Measurements from ENCODE around the gene ZBTB26. TPM values are rescaled to one million over a fixed set of nuclear protein-coding genes. Genes with fewer than 3 reads are reported as not detected.

Gene ZBTB26
- total RNA-seq, 1 donor from 2014 or later = 7.9 TPM

- Histone ChIP-seq H3K9me3 (no peaks in the 10 kb centered on the region), H3K36me3 (peaks cover 0 to 10% of the 10 kb centered on the region in 2 donors), H3K4me3 (peak within 1 kb of the TSS; percentile 66 to 76), H3K27ac (peak within 1 kb of the TSS; percentile 88), H3K4me1 (peaks cover 35% of the 10 kb centered on the region), H3K27me3 (no peaks in the 10 kb centered on the region)
- intact Hi-C loops (cut with DNase I) = no loop called here
- DNase-seq (ENCODE audit: extremely low spot score in 2 of 2) = peak; percentile 98 to 100
- TF ChIP-seq CTCF (IDR thresholded peaks at IDR 0.05) (peak in 2 of 3 experiments; percentile 2 to 6), POLR2AphosphoS5 (IDR thresholded peaks at IDR 0.05; ENCODE audit: insufficient read depth in 1 of 2, low read depth in 1 of 2) (peak; percentile 96 to 99), POLR2A (IDR thresholded peaks at IDR 0.05) (peak; percentile 46 to 95)
Measured at GRCh38 chr9:122904823-122905710, 26.2 kb downstream of the ZBTB26 start, which contains the start of gene RC3H2. TSS of gene RC3H2 (minus strand) at chr9:122905359. CDS start at chr9:122897509, 7,850 bp downstream.

GRCh38 chr9:122904466-122904822 lies 26.9 kb downstream of the ZBTB26 start:
- Histone ChIP-seq H3K27ac (peak overlapping the region; percentile 88), H3K36me3 (peaks cover 0 to 4% of the 10 kb centered on the region in 2 donors), H3K4me3 (peak overlapping the region; percentile 66 to 76), H3K9me3 (no peaks in the 10 kb centered on the region), H3K4me1 (peaks cover 41% of the 10 kb centered on the region), H3K27me3 (no peaks in the 10 kb centered on the region)
- TF ChIP-seq POLR2A (IDR thresholded peaks at IDR 0.05) (no peak), CTCF (IDR thresholded peaks at IDR 0.05) (no peak), POLR2AphosphoS5 (IDR thresholded peaks at IDR 0.05; ENCODE audit: insufficient read depth in 1 of 2, low read depth in 1 of 2) (no peak)
- no peak for DNase-seq (ENCODE audit: extremely low spot score in 2 of 2)
- intact Hi-C loops (cut with DNase I) = no loop called here

DNA sequence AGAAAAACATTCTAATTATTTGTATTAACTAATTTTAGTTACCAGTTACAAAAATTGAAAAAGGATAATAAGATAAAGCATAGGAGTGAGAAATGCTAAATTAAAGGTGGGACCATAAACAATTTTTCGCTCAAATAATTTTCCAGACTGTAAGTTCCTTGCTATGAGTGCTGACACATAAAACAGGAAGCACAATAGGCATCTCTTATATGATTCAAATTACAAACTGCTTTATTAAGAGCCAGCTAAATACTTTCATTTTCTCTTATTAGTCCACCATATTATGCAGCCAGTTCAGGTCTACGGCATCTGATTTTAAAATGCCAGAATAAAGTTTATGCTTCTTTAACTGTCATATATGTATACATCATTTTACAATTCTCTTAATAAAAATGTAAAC lies 30.5 kb downstream of the ZBTB26 start:
- Histone ChIP-seq H3K27ac (no peak overlapping the region), H3K27me3 (no peaks in the 10 kb centered on the region), H3K4me3 (no peak overlapping the region), H3K4me1 (peaks cover 47% of the 10 kb centered on the region), H3K9me3 (no peaks in the 10 kb centered on the region), H3K36me3 (peaks cover 0 to 8% of the 10 kb centered on the region in 2 donors)
- no peak for DNase-seq (ENCODE audit: extremely low spot score in 2 of 2)
- intact Hi-C loops (cut with DNase I) = no loop called here
- TF ChIP-seq CTCF (IDR thresholded peaks at IDR 0.05) (no peak), POLR2AphosphoS5 (IDR thresholded peaks at IDR 0.05; ENCODE audit: insufficient read depth in 1 of 2, low read depth in 1 of 2) (no peak), POLR2A (IDR thresholded peaks at IDR 0.05) (no peak)

DNA sequence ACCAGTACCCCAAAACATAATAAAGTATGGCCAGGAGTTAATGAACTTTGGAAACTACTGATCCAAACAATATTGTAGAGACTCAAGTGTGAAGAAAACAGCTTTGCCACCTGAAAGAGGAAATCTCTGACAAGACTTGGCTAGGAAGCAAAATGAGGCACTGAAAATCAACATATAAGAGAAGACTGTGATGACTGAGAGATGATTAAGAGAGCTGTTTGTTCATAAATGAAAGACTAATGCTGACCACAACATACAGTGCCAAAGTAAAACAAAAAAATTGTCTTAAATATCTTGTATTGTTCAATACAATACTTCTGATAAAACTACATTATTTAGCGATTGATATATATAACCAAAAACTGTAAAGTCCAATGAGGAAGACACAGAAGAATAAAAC lies 33.3 kb downstream of the ZBTB26 start:
- Histone ChIP-seq H3K27me3 (no peaks in the 10 kb centered on the region), H3K4me1 (peaks cover 31% of the 10 kb centered on the region), H3K36me3 (peaks cover 0 to 12% of the 10 kb centered on the region in 2 donors), H3K27ac (no peak overlapping the region), H3K9me3 (no peaks in the 10 kb centered on the region), H3K4me3 (no peak overlapping the region)
- DNase-seq (ENCODE audit: extremely low spot score in 2 of 2) = no peak
- TF ChIP-seq CTCF (IDR thresholded peaks at IDR 0.05) = no peak
- no peak for TF ChIP-seq POLR2A (IDR thresholded peaks at IDR 0.05)
- TF ChIP-seq POLR2AphosphoS5 (IDR thresholded peaks at IDR 0.05; ENCODE audit: insufficient read depth in 1 of 2, low read depth in 1 of 2) = no peak
- intact Hi-C loops (cut with DNase I) = no loop called here

DNA sequence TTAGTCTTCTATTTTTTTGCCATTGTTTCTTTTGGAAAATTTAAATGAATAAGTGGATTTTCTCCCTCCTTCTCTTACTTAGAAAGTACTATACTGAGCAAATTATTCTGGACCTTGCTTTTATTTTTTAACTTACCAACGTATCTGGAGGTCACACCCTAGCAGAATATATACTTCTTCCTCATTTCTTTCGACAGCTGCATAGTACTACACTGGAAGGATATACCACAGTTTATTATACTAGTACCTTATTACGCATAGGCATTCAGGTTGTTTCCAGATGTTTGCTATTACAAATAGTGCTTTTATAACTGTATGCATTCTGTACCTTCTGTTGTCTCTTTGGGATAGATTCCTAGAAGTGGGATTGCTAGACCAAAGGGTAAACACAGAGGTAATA lies 42.8 kb downstream of the ZBTB26 start:
- peaks cover 0 to 49% of the 10 kb centered on the region in 2 donors for H3K36me3 ChIP-seq
- TF ChIP-seq POLR2A (IDR thresholded peaks at IDR 0.05) (no peak), POLR2AphosphoS5 (IDR thresholded peaks at IDR 0.05; ENCODE audit: insufficient read depth in 1 of 2, low read depth in 1 of 2) (no peak), CTCF (IDR thresholded peaks at IDR 0.05) (no peak)
- H3K27ac ChIP-seq = no peak overlapping the region
- no peak for DNase-seq (ENCODE audit: extremely low spot score in 2 of 2)
- intact Hi-C loops (cut with DNase I) = no loop called here
- H3K4me1 ChIP-seq = no peaks in the 10 kb centered on the region
- H3K9me3 ChIP-seq = no peaks in the 10 kb centered on the region
- H3K27me3 ChIP-seq = no peaks in the 10 kb centered on the region
- H3K4me3 ChIP-seq = no peak overlapping the region
